H1 (cell line): Measurements from ENCODE around the gene ITGA5. TPM values are rescaled to one million over a fixed set of nuclear protein-coding genes. Genes with fewer than 3 reads are reported as not detected.

Experiments used
- CHD7 ChIP-seq: fragments of 300-600 bp; sonication (generic); IDR thresholded peaks from 2 replicates; pipeline ENCODE4 v1.7.1; 2012; ENCODE audit warnings: low read length, moderate library complexity, mild to moderate bottlenecking, inconsistent platforms; ENCODE audit not compliant: insufficient replicate concordance
- EZH2 ChIP-seq: fragments of 200-600 bp; sonication (generic); IDR thresholded peaks from 2 replicates; pipeline ENCODE4 v1.7.1; 2012; ENCODE audit warnings: low read depth, mild to moderate bottlenecking, moderate library complexity, low read length, inconsistent platforms; ENCODE audit not compliant: severe bottlenecking
- HDAC6 ChIP-seq: IDR thresholded peaks from one replicate; pipeline ENCODE4 v1.7.1; 2012; ENCODE audit warnings: low read depth, mild to moderate bottlenecking, inconsistent platforms, low read length, moderate library complexity
- KDM4A ChIP-seq: IDR thresholded peaks from one replicate; pipeline ENCODE4 v1.7.1; 2012; ENCODE audit warnings: low read depth, mild to moderate bottlenecking, moderate library complexity, low read length, inconsistent platforms; ENCODE audit not compliant: severe bottlenecking
- polyA plus RNA-seq, 7 experiments: library from polyadenylated mRNA; depleted of rRNA in 3 of 7; stranded (reverse) in 5 of 7; unstranded in 2 of 7; fragments of >200 nt in 5 of 7; fragments of 200-250 nt in 2 of 7; gene quantifications; 1 replicate in 5 of 7; 2 replicates in 1 of 7; 4 replicates in 1 of 7; pipeline versions ENCODE4 v1.2.1 to v1.2.3, GENCODE V29; 2011 to 2013; ENCODE audit warnings: missing spikeins in 2 of 7, mixed read lengths in 2 of 7
- total RNA-seq: library from RNA; stranded (reverse); fragmentation: NEBNext Ultra II Directional; extraction: Animal tissue kit (Norgen Biotek cat#: 25700); gene quantifications from 2 replicates; pipeline ENCODE4 v1.2.1, GENCODE V29; 2021

ITGA5 gene
- total and polyA plus RNA-seq, 2 of the 8 experiments (the other 6 are each of a cell fraction or from before 2014, with no cell fraction given): 11.6 to 19.4 TPM

DNA sequence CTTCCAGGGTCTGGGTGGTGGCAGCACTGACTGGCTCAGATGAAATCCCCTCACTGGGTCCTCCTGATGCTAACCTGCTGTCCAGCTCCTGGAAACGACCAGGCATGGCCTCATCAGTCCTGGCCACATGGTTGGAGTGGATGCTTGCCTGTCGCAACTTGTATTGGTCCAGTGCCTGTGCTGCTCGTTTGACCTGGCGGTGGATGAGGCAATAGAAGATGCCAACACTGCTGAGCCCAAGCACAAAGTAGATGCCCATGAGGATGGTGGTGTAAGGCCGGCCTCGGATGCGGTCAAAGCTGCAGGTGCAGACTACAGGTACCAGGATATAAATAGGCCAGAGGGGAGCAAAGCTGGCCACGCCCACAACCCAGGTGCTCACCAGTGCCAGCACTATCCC is 56.0 kb downstream of the ITGA5 start (continued):
- TF ChIP-seq CHD7: no peak
- no peak for TF ChIP-seq EZH2
- no peak for TF ChIP-seq HDAC6
- no peak for TF ChIP-seq KDM4A
- TF ChIP-seq, all 59 proteins: peak for 0
